SK-N-SH (cell line): ENCODE measurements around the gene TFDP2. TPM values are rescaled to one million over a fixed set of nuclear protein-coding genes. Genes with fewer than 3 reads are reported as not detected.

Experiments used
- CTCF ChIA-PET: fragments of 300-600, 350-600 bp; formaldehyde crosslinking; extraction: SDS; loops from one replicate; lab custom pipeline; 2021; lab: Yijun Ruan, JAX
- POLR2A ChIA-PET: fragments of 350-600 bp; sonication (Branson Sonifier 250); formaldehyde crosslinking; extraction: SDS; loops from one replicate; lab custom pipeline; 2020; ENCODE audit warnings: antibody characterized with exemption, inconsistent platforms; lab: Yijun Ruan, JAX
- DNase-seq: peaks from one replicate; pipeline ENCODE4 v3.0.0; 2012
- H2AFZ ChIP-seq: fragments of 200-600 bp; sonication (generic); 2 replicates; pipeline ENCODE4 v1.8.1; 2016; ENCODE audit warnings: antibody characterized with exemption, mild to moderate bottlenecking, low read depth
- H3F3A ChIP-seq: fragments of 200-600 bp; sonication (generic); replicated peaks from 2 replicates; pipeline ENCODE3; 2016; ENCODE audit warnings: antibody characterized with exemption, mild to moderate bottlenecking; ENCODE audit not compliant: insufficient read depth
- H3K27ac ChIP-seq, 2 experiments: fragments of 200-500 bp in 1 of 2; fragments of 200-600 bp in 1 of 2; sonication (Bioruptor generic) in 1 of 2; sonication (generic), shearing (Covaris generic) in 1 of 2; 2 replicates each; pipeline versions ENCODE4 v1.5.1 to v1.6.1; 2014 to 2016; ENCODE audit warnings: low read depth in 2 of 2, inconsistent platforms in 1 of 2, low read length in 1 of 2, mild to moderate bottlenecking in 1 of 2, mixed read lengths in 1 of 2
- H3K27me3 ChIP-seq: fragments of 200-600 bp; sonication (generic), shearing (Covaris generic); 2 replicates; pipeline ENCODE4 v1.6.1; 2016; ENCODE audit warnings: mixed run types; ENCODE audit not compliant: insufficient read depth
- H3K36me3 ChIP-seq, 2 experiments: fragments of 200-500 bp in 1 of 2; fragments of 200-600 bp in 1 of 2; sonication (Bioruptor generic) in 1 of 2; sonication (generic) in 1 of 2; replicated peaks in 1 of 2; 2 replicates each; pipeline versions ENCODE3 to v1.5.1; 2014 to 2016; ENCODE audit warnings: low read length in 1 of 2, mild to moderate bottlenecking in 1 of 2; ENCODE audit not compliant: insufficient read depth in 2 of 2, control insufficient read depth in 1 of 2
- H3K4me1 ChIP-seq, 2 experiments: fragments of 200-500 bp in 1 of 2; fragments of 200-600 bp in 1 of 2; sonication (Bioruptor generic) in 1 of 2; sonication (generic), shearing (Covaris generic) in 1 of 2; 2 replicates each; pipeline versions ENCODE4 v1.5.1 to v1.6.1; 2014 to 2016; ENCODE audit warnings: low read depth in 1 of 2, low read length in 1 of 2, mixed run types in 1 of 2; ENCODE audit not compliant: insufficient read depth in 2 of 2, control insufficient read depth in 1 of 2
- H3K4me2 ChIP-seq: fragments of 200-600 bp; sonication (generic), shearing (Covaris generic); 2 replicates; pipeline ENCODE4 v1.6.1; 2017; ENCODE audit warnings: mixed run types
- H3K4me3 ChIP-seq, 2 experiments: fragments of 200-500 bp in 1 of 2; fragments of 200-600 bp in 1 of 2; sonication (Bioruptor generic) in 1 of 2; sonication (generic), shearing (Covaris generic) in 1 of 2; 2 replicates each; pipeline versions ENCODE4 v1.5.1 to v1.8.1; 2014 to 2016; ENCODE audit warnings: low read depth in 2 of 2, inconsistent platforms in 1 of 2, low read length in 1 of 2, mild to moderate bottlenecking in 1 of 2, mixed read lengths in 1 of 2, moderate library complexity in 1 of 2
- H3K79me2 ChIP-seq: fragments of 200-600 bp; sonication (generic); 2 replicates; pipeline ENCODE4 v1.8.1; 2017; ENCODE audit warnings: mild to moderate bottlenecking; ENCODE audit not compliant: insufficient read depth
- H3K9ac ChIP-seq: fragments of 200-600 bp; sonication (generic); 2 replicates; pipeline ENCODE4 v1.6.1; 2017; ENCODE audit warnings: mixed run types
- H3K9me2 ChIP-seq: fragments of 200-600 bp; sonication (generic); 2 replicates; pipeline ENCODE4 v1.6.1; 2017; ENCODE audit warnings: mixed run types
- H3K9me3 ChIP-seq: fragments of 200-600 bp; sonication (generic); 2 replicates; pipeline ENCODE4 v1.6.1; 2017; ENCODE audit warnings: mixed run types, mild to moderate bottlenecking, moderate library complexity
- H4K20me1 ChIP-seq: fragments of 200-600 bp; sonication (generic); 2 replicates; pipeline ENCODE4 v1.6.1; 2017; ENCODE audit warnings: mild to moderate bottlenecking, mixed run types; ENCODE audit not compliant: insufficient read depth
- CHD2 ChIP-seq: fragments of 150-350 bp; IDR thresholded peaks from 2 replicates; pipeline ENCODE4 v1.6.1; 2018; ENCODE audit warnings: low read length; ENCODE audit not compliant: partially characterized antibody
- EZH2phosphoT487 ChIP-seq: fragments of 200-600 bp; sonication (generic); IDR thresholded peaks from 2 replicates; pipeline ENCODE4 v1.6.1; 2017; ENCODE audit warnings: low read depth, mixed run types, mild to moderate bottlenecking, antibody characterized with exemption, moderate library complexity, borderline replicate concordance
- GABPA ChIP-seq: IDR thresholded peaks from 2 replicates; pipeline ENCODE4 v1.4.0; 2012; ENCODE audit warnings: low read depth, mild to moderate bottlenecking
- GATA2 ChIP-seq: sonication (generic); formaldehyde crosslinking; IDR thresholded peaks from 2 replicates; pipeline ENCODE4 v1.5.0; 2020; ENCODE audit warnings: mild to moderate bottlenecking, missing genetic modification reagents
- IRF3 ChIP-seq: fragments of 150-350 bp; IDR thresholded peaks from 2 replicates; pipeline ENCODE4 v1.6.1; 2016; ENCODE audit warnings: mild to moderate bottlenecking, low read depth, low read length
- JUND ChIP-seq: IDR thresholded peaks from 2 replicates; pipeline ENCODE4 v1.4.0; 2012
- MEF2A ChIP-seq: IDR thresholded peaks from 2 replicates; pipeline ENCODE4 v1.4.0; 2012; ENCODE audit warnings: low read depth, borderline replicate concordance
- MXI1 ChIP-seq: IDR thresholded peaks from 2 replicates; pipeline ENCODE4 v1.6.1; 2012; ENCODE audit warnings: mild to moderate bottlenecking, low read depth, low read length, improper control_type of control experiment
- NFIC ChIP-seq: IDR thresholded peaks from 2 replicates; pipeline ENCODE4 v1.4.0; 2012; ENCODE audit warnings: borderline replicate concordance
- NRF1 ChIP-seq: IDR thresholded peaks from 2 replicates; pipeline ENCODE4 v1.6.1; 2012; ENCODE audit warnings: low read depth, mild to moderate bottlenecking, low read length
- POLR2AphosphoS5 ChIP-seq: IDR thresholded peaks from 2 replicates; pipeline ENCODE4 v1.6.1; 2012; ENCODE audit warnings: low read depth, low read length
- RAD21 ChIP-seq: IDR thresholded peaks from 2 replicates; pipeline ENCODE4 v1.6.1; 2012; ENCODE audit warnings: mild to moderate bottlenecking, low read length
- SMC3 ChIP-seq: IDR thresholded peaks from 2 replicates; pipeline ENCODE4 v1.6.1; 2012; ENCODE audit warnings: low read depth, low read length, improper control_type of control experiment
- USF1 ChIP-seq: IDR thresholded peaks from 2 replicates; pipeline ENCODE4 v1.4.0; 2012; ENCODE audit warnings: low read depth, borderline replicate concordance
- WGBS: methylation state at CpG from one replicate; pipeline ENCODE4 v1.1.6; 2017; ENCODE audit warnings: low lambda C conversion rate; 5-methylcytosine and 5-hydroxymethylcytosine counted together
- polyA plus RNA-seq, 3 experiments: library from polyadenylated mRNA; depleted of rRNA; stranded (reverse); fragments of >200 nt; gene quantifications; 2 replicates each; pipeline ENCODE4 v1.2.3, GENCODE V29; 2012

Gene TFDP2
- polyA plus RNA-seq, 1 of the 3 experiments (the other 2 are of a cell fraction): 8.6 TPM

- H3K36me3 ChIP-seq: peaks cover 3 to 4% of the 10 kb centered on the region in 2 experiments
- ChIA-PET CTCF (interaction anchor here (1.5 kb wide), 1 partner anchor 256 kb away, joined by 5 read pairs; the partner anchor contains the start of gene RNF7), POLR2A (no interaction called here)
- no peak overlapping the region for H3K9ac ChIP-seq
- H4K20me1 ChIP-seq: no peaks in the 10 kb centered on the region
- H3K4me1 ChIP-seq: no peaks in the 10 kb centered on the region; a peak in 1 of 4 replicates
- H3K79me2 ChIP-seq: no peaks in the 10 kb centered on the region
- H2AFZ ChIP-seq: no peak overlapping the region
- no peaks in the 10 kb centered on the region for H3K27me3 ChIP-seq
- no peak for DNase-seq
- H3K4me3 ChIP-seq: no peak overlapping the region
- no peak overlapping the region for H3K27ac ChIP-seq
- TF ChIP-seq USF1: no peak
- TF ChIP-seq NFIC: no peak
- no peak for TF ChIP-seq JUND
- TF ChIP-seq NRF1: no peak
- TF ChIP-seq RAD21: no peak
- TF ChIP-seq MXI1: no peak
- peaks cover 2% of the 10 kb centered on the region for H3F3A ChIP-seq
- no peaks in the 10 kb centered on the region for H3K9me3 ChIP-seq
- no peaks in the 10 kb centered on the region for H3K9me2 ChIP-seq
- H3K4me2 ChIP-seq: no peak overlapping the region
Measured at GRCh38 chr3:141994856-141995255, 154.5 kb downstream of the TFDP2 start.

- no peak overlapping the region for H3K9ac ChIP-seq
- WGBS: 53% methylated on average over 2 of the region's 2 CpGs
- no peak overlapping the region for H2AFZ ChIP-seq
- H3F3A ChIP-seq: peaks cover 2% of the 10 kb centered on the region
- peaks cover 3 to 4% of the 10 kb centered on the region in 2 experiments for H3K36me3 ChIP-seq
- TF ChIP-seq NRF1 (no peak), MEF2A (no peak)
- H3K27me3 ChIP-seq: no peaks in the 10 kb centered on the region
- no peaks in the 10 kb centered on the region; a peak in 1 of 4 replicates for H3K4me1 ChIP-seq
- no peak overlapping the region for H3K4me3 ChIP-seq
- no peak for DNase-seq
- no peak overlapping the region for H3K4me2 ChIP-seq
- ChIA-PET POLR2A (no interaction called here), CTCF (no interaction called here)
- no peaks in the 10 kb centered on the region for H3K9me3 ChIP-seq
- no peaks in the 10 kb centered on the region for H4K20me1 ChIP-seq
- H3K9me2 ChIP-seq: no peaks in the 10 kb centered on the region
- H3K27ac ChIP-seq: no peak overlapping the region
- H3K79me2 ChIP-seq: no peaks in the 10 kb centered on the region
Measured at GRCh38 chr3:141992512-141992911, 156.8 kb downstream of the TFDP2 start.

- H3K9me3 ChIP-seq: no peaks in the 10 kb centered on the region
- H3K4me1 ChIP-seq: no peaks in the 10 kb centered on the region
- CTCF ChIA-PET: no interaction called here
- H3K4me2 ChIP-seq: no peak overlapping the region
- DNase-seq: no peak
- H3K9me2 ChIP-seq: no peaks in the 10 kb centered on the region
- 85% methylated on average over 2 of the region's 2 CpGs for WGBS
- TF ChIP-seq EZH2phosphoT487 (no peak), POLR2AphosphoS5 (no peak), GATA2 (CRISPR knock-in tag) (no peak), GABPA (no peak), SMC3 (no peak), CHD2 (no peak), MXI1 (no peak), IRF3 (no peak)
- no peak overlapping the region for H3K9ac ChIP-seq
- H3K27me3 ChIP-seq: no peaks in the 10 kb centered on the region
- H2AFZ ChIP-seq: no peak overlapping the region
- no peaks in the 10 kb centered on the region for H3K79me2 ChIP-seq
- POLR2A ChIA-PET: no interaction called here
- H3K4me3 ChIP-seq: no peak overlapping the region
- peaks cover 0 to 5% of the 10 kb centered on the region in 2 experiments for H3K36me3 ChIP-seq
- H4K20me1 ChIP-seq: no peaks in the 10 kb centered on the region
- H3K27ac ChIP-seq: no peak overlapping the region
- no peaks in the 10 kb centered on the region for H3F3A ChIP-seq
Measured at GRCh38 chr3:141986548-141987107, 162.7 kb downstream of the TFDP2 start.
